ENCODE results near the gene NEDD9. TPM values are rescaled to one million over a fixed set of nuclear protein-coding genes. Genes with fewer than 3 reads are reported as not detected.

Gene NEDD9
- total and polyA plus RNA-seq, 2 experiments from 2014 or later: 4.4 to 13.0 TPM

GRCh38 chr6:11276911-11277274 lies 44.4 kb upstream of the NEDD9 start:
- H3K27ac ChIP-seq (ENCODE audit: low read depth): no peak overlapping the region
- H3K4me2 ChIP-seq: peak overlapping the region; percentile 10; the same call in 1 of the 2 replicates
- H3K9me3 Mint-ChIP-seq: no peaks in the 10 kb centered on the region
- H3F3A ChIP-seq (replicated peaks; ENCODE audit: low read depth): no peaks in the 10 kb centered on the region
- H3K27ac Mint-ChIP-seq: no peak overlapping the region; the same call in 1 of the 2 replicates
- H2AFZ ChIP-seq: peak overlapping the region; percentile 73; the same call in 1 of the 2 replicates
- DNase-seq (ENCODE audit: low spot score): no peak
- peaks cover 10% of the 10 kb centered on the region for H3K27me3 Mint-ChIP-seq (ENCODE audit: insufficient read depth, low read depth, poor library complexity)
- H3K4me3 ChIP-seq: no peak overlapping the region
- H3K4me1 Mint-ChIP-seq: peaks cover 39% of the 10 kb centered on the region
- peaks cover 9% of the 10 kb centered on the region for H3K4me1 ChIP-seq (ENCODE audit: insufficient read depth)
- no peaks in the 10 kb centered on the region for H3K36me3 Mint-ChIP-seq (ENCODE audit: low read depth)
- no peaks in the 10 kb centered on the region for H4K20me1 ChIP-seq (replicated peaks; ENCODE audit: insufficient read depth)
- H3K36me3 ChIP-seq (ENCODE audit: insufficient read depth): no peaks in the 10 kb centered on the region
- H3K9me2 ChIP-seq (ENCODE audit: insufficient read depth): peaks cover 6% of the 10 kb centered on the region
- no peak overlapping the region; the same call in 2 of the 3 replicates for H3K4me3 Mint-ChIP-seq
- ATAC-seq: peak; percentile 15; the same call in 1 of the 3 replicates
- no peaks in the 10 kb centered on the region for H3K79me2 ChIP-seq (replicated peaks; ENCODE audit: insufficient read depth)
- no peak for TF ChIP-seq EZH2phosphoT487 (IDR thresholded peaks at IDR 0.05; ENCODE audit: unreplicated experiment)
- no peak for TF ChIP-seq CTCF (conservative IDR thresholded peaks at IDR 0.05; ENCODE audit: low read depth in 2 of 2)
- TF ChIP-seq ZNF331 (CRISPR knock-in tag; IDR thresholded peaks at IDR 0.05; ENCODE audit: low read depth): no peak
- TF ChIP-seq REST (IDR thresholded peaks at IDR 0.05; ENCODE audit: unreplicated experiment): no peak
- no peak for TF ChIP-seq CREB1 (CRISPR knock-in tag; IDR thresholded peaks at IDR 0.05; ENCODE audit: low read depth)
- TF ChIP-seq STAT1 (IDR thresholded peaks at IDR 0.05; ENCODE audit: unreplicated experiment): no peak
- no peak for TF ChIP-seq EZH2 (IDR thresholded peaks at IDR 0.05; ENCODE audit: low read depth, unreplicated experiment)
- no peak for TF ChIP-seq JUNB (IDR thresholded peaks at IDR 0.05; ENCODE audit: unreplicated experiment)
- no peak for TF ChIP-seq ZNF462 (CRISPR knock-in tag; IDR thresholded peaks at IDR 0.05)
- TF ChIP-seq NANOG (IDR thresholded peaks at IDR 0.05; ENCODE audit: borderline replicate concordance): no peak
- TF ChIP-seq ETS1 (IDR thresholded peaks at IDR 0.05): no peak
- H3K27me3 ChIP-seq (ENCODE audit: insufficient read depth): no peaks in the 10 kb centered on the region

All from GM23338 (cell line).